Right lobe of liver (tissue), 6 donors: ENCODE results near the gene PCDH15. TPM values are rescaled to one million over a fixed set of nuclear protein-coding genes. Genes with fewer than 3 reads are reported as not detected.
A peak's percentile ranks its signal among the peaks of the same experiment; 100 is the strongest.

Experiments
- ATAC-seq, 4 donors: fragments of 200-7000 bp; cut with Tn5 transposase; one replicate each; pipeline ENCODE4 v1.9.1; 2020; ENCODE audit warnings: mild to moderate bottlenecking in 4 of 4, moderate library complexity in 4 of 4
- DNase-seq, 3 donors: peaks; one replicate each; pipeline ENCODE4 v3.0.0-alpha.2; 2020
- H3K27ac ChIP-seq, 3 donors: fragments of 200-600 bp; one replicate each; pipeline ENCODE4 v1.8.0; 2022
- H3K27me3 ChIP-seq, 2 donors: fragments of 200-600 bp; one replicate each; pipeline ENCODE4 v1.8.0; 2022
- H3K36me3 ChIP-seq, 4 donors: fragments of 200-600 bp; sonication (generic) in 1 of 4; one replicate each; pipeline versions ENCODE4 v1.5.1 to v1.8.0; 2017 to 2022; ENCODE audit warnings: control low read depth in 1 of 4
- H3K4me1 ChIP-seq, 4 donors: fragments of 200-600 bp; sonication (generic) in 1 of 4; one replicate each; pipeline versions ENCODE4 v1.5.1 to v1.8.0; 2017 to 2022; ENCODE audit warnings: control low read depth in 1 of 4
- H3K4me3 ChIP-seq, 3 donors: fragments of 200-600 bp; one replicate each; pipeline ENCODE4 v1.8.0; 2022
- H3K9me3 ChIP-seq, 4 donors: fragments of 200-600 bp; sonication (generic) in 1 of 4; one replicate each; pipeline versions ENCODE4 v1.5.1 to v1.8.0; 2017 to 2022; ENCODE audit warnings: control low read depth in 1 of 4
- CTCF ChIP-seq, 4 donors: fragments of 200-600 bp in 3 of 4; fragments of 450-650 bp in 1 of 4; IDR thresholded peaks; one replicate each; pipeline versions ENCODE4 v1.5.1 to v1.8.0; 2016 to 2022; ENCODE audit warnings: antibody characterized with exemption in 4 of 4, mild to moderate bottlenecking in 2 of 4
- POLR2A ChIP-seq: fragments of 450-650 bp; IDR thresholded peaks from one replicate; pipeline ENCODE4 v1.6.1; 2017; ENCODE audit warnings: antibody characterized with exemption, mild to moderate bottlenecking
- WGBS: methylation state at CpG from one replicate; pipeline ENCODE4 v1.1.6; 2018; ENCODE audit warnings: low coverage, low lambda C conversion rate; ENCODE audit not compliant: insufficient coverage; ENCODE audit errors: missing lambda C conversion rate; 5-methylcytosine and 5-hydroxymethylcytosine counted together
- intact Hi-C, 2 donors: fragments of 100-400 bp; cut with DNase I; formaldehyde crosslinking; loops; one replicate each; pipeline versions ENCODE4 v1.11.2 to v1.14.1; 2022
- total RNA-seq, 6 experiments: library from RNA; depleted of rRNA in 2 of 6; stranded (reverse); fragments of >200 nt in 2 of 6; fragmentation: NEBNext Ultra II Directional in 3 of 6; extraction: Animal tissue kit (Norgen Biotek cat#: 25700) in 3 of 6; gene quantifications; one replicate each; pipeline versions ENCODE4 v1.1.0 to v1.2.4, GENCODE V29; 2016 to 2023
- donor health status: DM: no; HTN: yes; CAD: no.
- donor health status: DM: no; HTN: no; CAD: no.
- donor health status: DM: no; HTN: no; CAD: no.
- donor health status: DM: no; HTN: yes; CAD: no.
- donor health status: DM: no; HTN: yes; CAD: no.

Gene PCDH15
- total RNA-seq, 6 experiments from 2014 or later = not detected

DNA sequence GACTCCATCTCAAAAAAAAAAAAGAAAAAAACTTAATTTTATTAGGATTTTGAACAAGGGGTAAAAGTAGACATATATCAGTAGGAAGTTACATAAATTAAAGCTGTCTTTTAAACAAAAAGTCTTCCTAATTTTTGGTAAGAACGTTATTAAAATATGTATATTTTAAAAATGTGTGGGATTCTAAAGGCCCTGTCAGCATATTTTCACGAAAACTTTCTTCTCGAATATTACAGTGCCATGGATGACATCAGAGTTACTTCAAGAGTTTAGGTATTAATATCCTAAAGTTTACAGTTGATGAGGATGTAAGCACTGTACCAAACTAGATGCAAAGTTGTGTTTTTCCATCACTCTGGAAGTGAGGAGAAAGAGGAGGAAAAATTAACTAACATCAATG lies 820.8 kb downstream of the PCDH15 start:
- no peak for TF ChIP-seq CTCF (IDR thresholded peaks at IDR 0.05)
- no peak for TF ChIP-seq POLR2A
- ATAC-seq = no peak
- Histone ChIP-seq H3K4me1 (no peaks in the 10 kb centered on the region), H3K27ac (no peak overlapping the region), H3K4me3 (no peak overlapping the region), H3K27me3 (no peaks in the 10 kb centered on the region), H3K36me3 (no peaks in the 10 kb centered on the region), H3K9me3 (no peaks in the 10 kb centered on the region)
- DNase-seq = no peak
- WGBS = 71% methylated on average over 3 of the region's 3 CpGs
- intact Hi-C loops = no loop called here

DNA sequence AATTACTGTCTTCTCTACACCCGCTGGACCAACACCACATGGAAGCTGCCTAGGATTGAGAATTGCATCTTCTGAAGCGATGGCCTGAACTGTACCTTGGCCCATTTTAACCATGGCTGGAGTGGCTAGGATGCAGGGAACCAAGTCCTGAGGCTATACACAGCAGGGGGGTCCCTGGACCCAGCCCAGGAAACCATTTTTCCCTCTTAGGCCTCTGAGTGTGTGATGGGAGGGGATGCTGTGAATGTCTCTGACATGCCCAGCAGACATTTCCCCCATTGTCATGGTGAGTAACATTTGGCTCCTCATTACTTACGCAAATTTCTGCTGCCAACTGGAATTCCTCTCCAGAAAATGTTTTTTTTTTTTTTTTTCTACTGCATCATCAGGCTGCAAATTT lies 822.7 kb downstream of the PCDH15 start:
- TF ChIP-seq POLR2A (no peak), CTCF (IDR thresholded peaks at IDR 0.05) (no peak)
- no peaks in the 10 kb centered on the region for H3K27me3 ChIP-seq
- no peaks in the 10 kb centered on the region for H3K9me3 ChIP-seq
- H3K36me3 ChIP-seq = no peaks in the 10 kb centered on the region
- H3K4me3 ChIP-seq = no peak overlapping the region
- no peak overlapping the region for H3K27ac ChIP-seq
- ATAC-seq = no peak
- DNase-seq = no peak
- H3K4me1 ChIP-seq = no peaks in the 10 kb centered on the region
- intact Hi-C loops = no loop called here
- WGBS = 88% methylated on average over 3 of the region's 3 CpGs

- no peak for TF ChIP-seq POLR2A
- Histone ChIP-seq H3K27ac (no peak overlapping the region), H3K27me3 (no peaks in the 10 kb centered on the region), H3K9me3 (no peaks in the 10 kb centered on the region), H3K36me3 (no peaks in the 10 kb centered on the region), H3K4me1 (no peaks in the 10 kb centered on the region), H3K4me3 (no peak overlapping the region)
- ATAC-seq = no peak
- no peak for DNase-seq
- intact Hi-C loops = no loop called here
- 65% methylated on average over 2 of the region's 2 CpGs for WGBS
Measured at GRCh38 chr10:53977267-53977666, 823.8 kb downstream of the PCDH15 start.

GRCh38 chr10:53957401-53957800 lies 843.6 kb downstream of the PCDH15 start:
- no peak for DNase-seq
- Histone ChIP-seq H3K9me3 (no peaks in the 10 kb centered on the region), H3K27me3 (no peaks in the 10 kb centered on the region), H3K36me3 (no peaks in the 10 kb centered on the region), H3K27ac (no peak overlapping the region), H3K4me1 (no peaks in the 10 kb centered on the region), H3K4me3 (no peak overlapping the region)
- intact Hi-C loops = no loop called here
- TF ChIP-seq POLR2A (no peak), CTCF (IDR thresholded peaks at IDR 0.05) (no peak)
- no peak for ATAC-seq
- WGBS = 65% methylated on average over 3 of the region's 3 CpGs

DNA sequence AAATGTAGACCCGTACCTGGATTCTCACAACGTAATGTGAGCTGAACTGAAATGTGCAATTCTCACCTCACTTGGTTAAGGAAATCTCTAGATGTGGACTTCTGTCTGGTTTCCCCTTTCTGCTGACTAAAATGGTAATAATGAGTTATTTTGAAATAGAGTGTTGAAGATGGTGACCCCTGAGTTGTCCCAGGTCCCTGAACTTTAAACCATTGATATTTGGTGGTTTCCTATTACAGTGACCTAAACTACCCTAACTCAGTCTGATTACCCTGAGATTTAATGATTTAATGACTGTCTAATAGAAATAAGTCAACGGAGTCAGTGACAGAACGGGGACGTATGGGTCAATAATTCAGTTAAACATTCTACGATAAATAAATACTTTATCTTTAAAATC lies 845.9 kb downstream of the PCDH15 start:
- Histone ChIP-seq H3K9me3 (peaks cover 0 to 3% (median 0%) of the 10 kb centered on the region in 4 donors), H3K27ac (no peak overlapping the region), H3K4me3 (no peak overlapping the region), H3K27me3 (no peaks in the 10 kb centered on the region), H3K4me1 (no peaks in the 10 kb centered on the region), H3K36me3 (no peaks in the 10 kb centered on the region)
- TF ChIP-seq CTCF (IDR thresholded peaks at IDR 0.05) (no peak), POLR2A (no peak)
- 40% methylated on average over 6 of the region's 6 CpGs for WGBS
- ATAC-seq (peak in 2 of 4 donors; percentile 23 to 40), DNase-seq (no peak)
- intact Hi-C loops = no loop called here
